NCI-H345 treated with DMSO at 0.1 percent for 48 hours (cell line): ENCODE results near the gene ILKAP.
A peak's percentile ranks its signal among the peaks of the same experiment; 100 is the strongest.

Experiments
- DNase-seq: peaks from one replicate; lab custom pipeline; 2025; ENCODE audit not compliant: unreplicated experiment; lab: John Stamatoyannopoulos, UW

Gene ILKAP

GRCh38 chr2:238203094-238203972, at the start of gene ILKAP:
Gene ILKAP (minus strand): TSS chr2:238203695. CDS start chr2:238203553, 142 bp downstream.
- peak; percentile 67 for DNase-seq

GRCh38 chr2:238252766-238253630, 49.5 kb upstream of the ILKAP start:
- no peak for DNase-seq

- DNase-seq: no peak
Observed at GRCh38 chr2:238251986-238252385, 48.5 kb upstream of the ILKAP start.

GRCh38 chr2:238251331-238251730, 47.8 kb upstream of the ILKAP start:
- no peak for DNase-seq

GRCh38 chr2:238250896-238251295, 47.4 kb upstream of the ILKAP start:
- no peak for DNase-seq

- no peak for DNase-seq
Observed at GRCh38 chr2:238247841-238248453, 44.5 kb upstream of the ILKAP start.

GRCh38 chr2:238247002-238247822, 43.7 kb upstream of the ILKAP start:
- no peak for DNase-seq

- DNase-seq: no peak
Observed at GRCh38 chr2:238244151-238244550, 40.7 kb upstream of the ILKAP start.

GRCh38 chr2:238243496-238244076, 40.1 kb upstream of the ILKAP start:
- no peak for DNase-seq

GRCh38 chr2:238242731-238243495, 39.4 kb upstream of the ILKAP start:
- DNase-seq: peak; percentile 25

GRCh38 chr2:238241970-238242369, 38.5 kb upstream of the ILKAP start:
- DNase-seq: no peak

- DNase-seq: peak; percentile 86
Observed at GRCh38 chr2:238240757-238241711, 37.5 kb upstream of the ILKAP start.

GRCh38 chr2:238239863-238240756, 36.6 kb upstream of the ILKAP start, which contains the start of gene HES6:
Gene HES6 (minus strand): TSS chr2:238240038. CDS start chr2:238239905, 133 bp downstream.
- peak; percentile 87 for DNase-seq

GRCh38 chr2:238239543-238239862, 36.0 kb upstream of the ILKAP start:
- DNase-seq: no peak

- DNase-seq: no peak
Observed at GRCh38 chr2:238238766-238239542, 35.5 kb upstream of the ILKAP start.

GRCh38 chr2:238238311-238238765, 34.8 kb upstream of the ILKAP start:
- no peak for DNase-seq
